Hindlimb muscle (tissue), 1 donor: ENCODE measurements around the gene WDR86. TPM values are rescaled to one million over a fixed set of nuclear protein-coding genes. Genes with fewer than 3 reads are reported as not detected.
A peak's percentile ranks its signal among the peaks of the same experiment; 100 is the strongest.

Experiments used
- DNase-seq: peaks from one replicate; pipeline ENCODE4 v3.0.0-alpha.2; 2013
- polyA plus RNA-seq: library from polyadenylated mRNA; unstranded; fragments of 120-200 nt; gene quantifications from one replicate; pipeline ENCODE4 v1.2.1, GENCODE V29; 2013; ENCODE audit not compliant: insufficient read length

WDR86 gene
- polyA plus RNA-seq, 1 donor = 9.8 TPM

DNA sequence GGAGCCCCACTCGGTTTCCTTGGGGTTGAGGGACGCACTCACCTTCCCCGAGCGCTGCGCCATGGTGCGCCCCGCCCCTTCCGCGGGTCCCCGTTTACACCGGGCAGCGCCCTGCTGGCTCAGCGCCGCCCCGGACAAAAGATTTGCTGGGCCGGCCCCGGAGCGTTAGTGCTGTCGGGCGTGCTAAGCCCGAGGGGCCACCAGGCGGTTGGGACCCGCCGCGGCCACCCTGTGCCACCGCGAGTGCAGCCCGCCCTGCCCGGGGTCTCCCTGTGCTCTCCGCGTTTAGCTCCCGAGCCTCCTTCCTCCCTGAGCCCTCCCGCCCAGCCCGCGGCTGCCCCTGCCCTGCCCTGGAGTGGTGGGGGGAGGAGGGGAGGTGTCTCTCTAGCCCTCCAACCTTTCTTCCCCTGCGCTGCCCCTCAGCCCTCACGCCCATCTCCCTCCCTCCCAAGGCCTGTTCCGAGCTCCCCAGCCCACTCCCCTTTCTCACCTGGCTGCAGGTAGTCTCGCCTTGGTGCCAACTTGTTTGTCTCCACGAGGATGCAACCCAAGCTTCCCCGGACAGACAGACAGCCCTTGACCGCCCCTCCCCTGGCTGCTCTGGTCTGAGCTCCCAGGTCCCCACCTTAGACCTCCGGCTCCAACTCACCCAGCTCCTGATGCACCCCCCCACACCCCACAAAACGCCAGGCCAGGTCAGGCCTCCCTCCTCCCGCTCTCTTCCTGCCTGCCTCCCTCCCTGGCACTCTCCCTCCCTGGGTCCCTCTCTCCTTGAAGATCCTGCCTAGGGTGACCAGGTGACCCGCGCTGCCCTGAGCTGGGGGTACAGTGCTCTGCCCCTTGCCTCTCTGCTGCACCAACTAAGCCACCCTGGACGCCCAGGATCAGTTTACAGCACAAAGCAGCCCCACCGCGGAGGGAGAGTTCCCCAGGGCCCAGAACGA, 30.3 kb upstream of the WDR86 start, which contains the start of gene CRYGN:
Gene CRYGN (minus strand): TSS at position 287 of the 944 bp plus-strand sequence. CDS start 224 bp downstream, at position 63.
- DNase-seq = no peak

DNA sequence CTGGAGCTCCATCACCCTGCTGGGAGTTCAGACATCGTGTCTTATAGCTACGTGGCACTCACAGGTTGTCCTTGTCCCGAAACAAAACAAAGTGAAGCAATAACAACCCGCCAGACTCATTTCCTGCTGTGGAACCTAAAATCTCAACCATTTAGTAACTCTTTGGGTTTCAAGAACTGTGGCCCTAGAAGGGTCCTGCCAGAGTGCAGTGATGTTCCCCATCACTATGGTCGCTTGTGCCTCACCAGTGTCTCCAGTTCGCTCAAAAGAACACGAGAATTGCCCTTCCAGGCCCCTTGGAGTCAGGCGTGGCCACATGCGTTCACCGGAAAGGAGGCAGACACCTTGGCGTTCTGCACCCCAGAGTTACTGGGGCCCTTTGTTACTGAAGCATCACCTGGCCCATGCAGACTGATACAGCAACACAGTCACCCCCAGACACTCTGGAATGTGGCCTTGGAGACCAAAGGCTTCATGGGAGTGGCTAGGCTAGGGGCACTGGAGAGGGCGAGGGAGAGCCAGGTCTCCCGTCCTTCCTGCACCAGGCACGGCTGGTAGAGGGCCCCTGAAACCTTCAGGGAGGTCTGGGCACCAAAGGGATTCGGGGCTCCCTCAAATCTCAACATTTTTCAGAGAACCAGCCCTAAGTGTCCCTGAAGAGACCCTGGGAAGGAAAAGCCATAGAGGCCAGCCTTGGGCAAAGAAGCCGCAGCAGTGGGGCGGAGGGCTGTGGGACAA, 29.2 kb upstream of the WDR86 start:
- DNase-seq = no peak

DNA sequence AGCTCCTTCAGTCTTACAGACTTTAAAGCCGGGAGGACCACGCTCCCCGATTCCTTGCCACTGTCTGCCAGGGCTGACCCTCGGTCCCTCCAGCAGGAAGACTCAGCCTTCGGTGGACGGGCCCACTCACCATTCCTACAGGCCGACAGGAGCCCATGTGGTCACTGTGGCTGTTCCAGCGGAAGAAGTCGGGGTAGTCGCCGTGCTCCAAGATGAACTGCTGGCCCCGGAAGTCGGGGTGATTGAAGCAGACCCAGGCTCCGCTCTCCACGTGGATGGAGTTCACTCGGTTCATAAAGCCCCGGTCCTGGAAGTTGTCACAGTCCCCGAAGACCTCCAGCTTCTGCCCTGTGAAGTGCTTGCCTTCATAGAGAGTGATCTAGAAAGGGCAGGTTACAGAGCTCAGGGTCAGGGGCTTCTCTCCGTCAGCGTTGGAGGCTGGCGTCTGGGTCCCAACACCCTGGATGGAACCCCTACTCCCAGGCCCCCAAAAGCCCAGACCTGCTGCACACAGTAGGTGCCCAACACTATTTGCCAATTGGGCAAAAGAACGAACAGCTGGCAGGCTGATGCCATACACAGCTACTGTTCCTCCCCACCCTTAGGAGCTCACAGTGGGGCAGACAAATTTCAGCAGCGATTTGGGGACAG, 28.2 kb upstream of the WDR86 start:
- DNase-seq = no peak

DNA sequence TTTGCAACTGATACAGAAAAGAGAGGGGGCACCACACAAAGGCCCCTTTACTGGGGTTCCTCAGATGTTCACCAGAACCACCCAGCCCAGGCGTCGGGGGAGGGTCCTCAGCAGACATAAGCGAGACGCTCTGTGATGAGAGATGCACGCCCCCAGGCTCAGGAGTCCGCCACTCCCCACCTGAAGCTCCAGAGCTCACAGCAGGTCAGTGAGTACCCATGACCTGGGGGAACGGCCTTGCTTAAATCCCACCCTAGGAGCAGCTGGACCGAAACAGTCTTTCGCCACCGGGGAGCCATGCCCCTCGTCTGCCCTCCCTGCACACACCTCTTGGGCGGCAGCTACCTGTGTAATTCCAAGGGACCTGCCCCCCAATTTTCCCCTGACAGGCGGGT, 27.3 kb upstream of the WDR86 start:
- no peak for DNase-seq

DNA sequence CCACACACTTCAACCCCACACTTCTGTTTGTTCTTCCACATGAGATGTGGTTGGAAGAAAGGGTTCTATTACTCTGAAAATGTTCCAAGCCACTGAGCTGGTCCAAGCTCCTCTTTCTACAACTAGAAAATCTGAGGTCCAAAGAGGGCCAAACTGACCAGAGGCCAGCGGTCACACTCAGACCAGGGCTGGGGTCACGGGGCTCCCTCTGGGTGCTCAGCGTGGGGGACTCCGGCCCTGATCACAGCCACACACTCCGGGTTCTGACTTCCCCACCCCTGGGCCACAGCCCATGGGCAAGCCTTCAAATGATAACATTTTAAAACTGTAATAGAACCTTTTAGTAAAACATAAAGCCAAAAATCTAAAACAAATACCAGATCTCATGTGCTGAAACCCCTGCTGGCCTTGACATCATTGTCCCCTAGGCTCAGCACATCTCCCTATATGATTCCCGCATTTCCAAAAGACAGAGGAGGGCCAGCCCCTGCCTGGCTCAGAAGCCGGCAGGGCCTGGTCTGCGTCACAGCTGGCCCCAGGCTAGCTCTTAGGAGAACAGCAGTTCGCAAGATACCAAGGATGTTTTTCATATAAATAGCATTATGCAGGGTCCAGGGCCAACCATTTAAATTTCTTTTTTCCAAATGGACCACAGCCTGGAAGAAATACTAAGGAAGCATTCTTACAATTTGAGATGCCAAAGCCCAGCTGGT, 26.8 kb upstream of the WDR86 start:
- DNase-seq = peak; percentile 67

DNA sequence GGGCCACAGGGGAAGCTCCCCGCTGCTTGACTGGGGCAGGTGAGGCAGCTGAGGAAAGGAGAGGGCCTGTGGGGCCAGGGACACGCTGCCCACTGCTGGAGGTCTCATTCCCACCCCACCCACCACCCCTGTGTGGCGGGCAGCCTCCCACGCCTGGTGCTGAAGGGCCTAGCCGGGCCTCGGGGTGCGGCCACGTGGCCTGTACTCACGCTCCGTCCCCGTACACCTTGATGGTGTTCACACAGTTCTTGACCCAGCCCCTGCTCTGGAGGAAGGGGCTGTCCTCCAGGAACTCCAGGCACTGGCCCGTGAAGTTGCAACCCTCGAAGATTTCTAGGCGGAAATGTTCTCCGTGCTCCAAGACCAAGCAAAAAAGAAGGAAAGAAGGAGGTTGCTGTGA, 26.1 kb upstream of the WDR86 start:
- no peak for DNase-seq

DNA sequence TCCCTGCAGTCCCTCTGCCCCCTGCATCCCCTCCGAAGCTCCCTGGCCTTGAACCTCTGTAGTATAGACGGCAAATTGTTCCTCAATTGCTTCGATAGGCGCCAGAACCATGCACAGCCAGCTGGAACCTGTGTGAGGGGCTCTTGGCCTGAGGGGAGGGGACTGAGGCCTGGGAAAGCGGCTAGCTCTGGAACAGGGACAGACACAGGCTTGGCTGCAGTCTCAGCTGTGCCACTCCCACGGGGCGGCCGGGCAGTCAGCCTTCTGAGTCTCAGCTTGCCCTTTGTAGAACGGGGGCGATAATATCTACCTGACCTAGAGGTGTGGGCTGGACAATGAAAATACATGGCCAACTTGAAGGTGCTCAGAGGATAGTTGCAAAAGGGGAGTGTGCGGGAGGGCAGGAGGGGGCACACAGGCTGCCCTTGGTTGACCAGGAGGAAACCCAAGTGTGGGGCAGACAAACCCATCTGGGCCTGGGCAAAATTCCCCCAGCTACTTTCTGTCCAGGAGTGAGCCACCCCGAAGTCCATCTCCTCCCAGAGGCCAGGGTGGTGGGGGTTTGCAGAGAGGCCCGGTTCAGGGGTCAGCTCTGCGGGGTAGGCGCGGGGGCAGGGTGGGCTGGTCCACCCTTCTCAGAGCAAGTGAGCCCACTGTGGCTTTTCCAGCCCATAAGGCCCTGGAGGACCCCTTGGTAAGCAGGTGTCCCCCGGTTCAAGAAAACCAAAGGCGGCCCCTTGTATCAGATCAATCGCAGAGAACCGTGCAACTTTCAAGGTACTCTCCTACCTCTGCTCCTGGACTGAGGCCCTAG, 25.5 kb upstream of the WDR86 start:
- no peak for DNase-seq

DNA sequence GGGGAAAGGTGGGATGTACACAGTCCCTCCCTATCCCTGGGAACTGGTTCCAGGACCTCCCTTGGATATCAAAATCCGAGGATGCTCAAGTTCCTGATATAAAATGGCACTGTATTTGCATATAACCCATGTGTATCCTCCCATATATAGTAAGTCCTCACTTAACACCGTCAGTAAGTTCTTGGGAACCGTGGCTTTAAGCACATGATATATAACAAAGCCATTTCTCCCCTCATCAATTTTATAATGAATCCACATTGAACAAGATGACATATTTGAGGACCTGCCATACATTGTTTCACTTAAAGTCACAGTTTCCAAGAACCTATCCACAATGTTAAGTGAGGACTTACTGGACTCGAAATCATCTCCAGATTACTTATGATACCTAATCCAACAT, 24.7 kb upstream of the WDR86 start:
- DNase-seq = no peak

DNA sequence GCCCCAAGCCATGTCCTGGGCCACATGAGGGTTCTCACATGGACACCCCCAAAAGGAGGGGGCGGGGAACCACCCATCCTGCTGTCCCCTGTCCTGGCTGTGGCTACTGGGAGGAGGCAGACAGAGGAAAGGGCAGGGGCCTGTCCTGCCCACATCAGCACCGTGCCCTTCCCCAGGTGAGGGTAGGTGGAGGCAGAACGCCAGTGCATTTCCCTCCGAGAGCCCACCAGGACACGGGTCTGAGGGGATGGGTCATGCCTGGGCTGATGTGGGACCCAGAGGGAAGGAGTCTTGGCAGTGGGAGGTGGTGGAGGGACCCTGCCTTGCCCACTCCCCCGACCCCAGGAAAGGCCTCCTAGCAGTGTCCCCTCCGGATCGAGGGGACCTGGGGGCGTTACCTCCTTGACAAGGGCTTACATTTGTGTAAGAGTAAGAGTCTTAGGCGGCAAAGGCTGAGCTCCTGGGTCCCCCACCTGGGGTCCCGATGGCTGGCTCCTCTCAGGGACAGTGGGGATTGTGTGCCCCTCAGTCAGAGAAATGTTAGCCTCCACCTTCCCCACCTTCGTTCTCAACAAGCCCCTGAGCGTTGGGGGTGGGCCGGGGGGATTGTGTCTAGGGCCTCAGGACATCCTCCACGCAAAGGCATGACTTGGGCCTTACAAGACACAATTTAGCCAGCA, 24.0 kb upstream of the WDR86 start:
- no peak for DNase-seq

DNA sequence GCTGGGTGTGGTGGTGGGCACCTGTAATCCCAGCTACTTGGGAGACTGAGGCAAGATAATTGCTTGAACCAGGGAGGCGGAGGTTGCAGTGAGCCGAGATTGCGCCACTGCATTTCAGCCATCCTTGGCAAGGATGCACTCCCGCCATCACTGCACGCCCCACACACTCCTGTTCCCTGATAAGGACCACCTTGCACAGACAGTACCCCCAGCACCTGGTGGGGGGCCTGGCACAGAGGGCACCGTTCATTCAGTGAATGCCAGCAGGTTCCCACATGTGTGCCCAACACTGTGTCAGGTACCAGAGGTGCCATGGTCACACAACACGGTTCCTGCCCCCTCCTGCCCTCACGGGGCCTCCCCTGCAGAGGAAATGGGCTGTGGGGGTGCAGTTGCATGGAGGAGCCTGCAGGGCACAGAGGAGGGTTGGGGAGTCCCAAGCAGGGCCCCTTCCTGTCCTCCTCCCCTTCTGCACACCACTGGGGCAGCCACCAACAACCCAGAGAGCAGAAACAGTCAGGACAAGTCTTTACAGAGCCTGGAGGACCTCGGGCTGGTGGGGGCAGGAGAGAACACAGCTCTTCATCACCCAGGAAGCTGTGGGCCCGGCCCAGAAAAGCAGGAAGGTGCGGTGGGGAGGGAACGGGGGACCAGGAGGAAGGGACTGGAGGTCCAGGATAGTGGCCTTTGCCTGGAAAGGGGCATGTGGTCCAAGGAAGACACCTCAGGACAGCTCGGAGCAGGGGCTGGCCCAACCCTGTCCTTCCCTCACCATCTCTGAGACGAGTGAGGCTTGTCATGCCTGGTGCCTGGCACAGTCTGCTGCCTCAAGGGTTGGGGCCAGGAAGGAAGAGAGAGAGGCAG, 23.1 kb upstream of the WDR86 start:
- DNase-seq = no peak

DNA sequence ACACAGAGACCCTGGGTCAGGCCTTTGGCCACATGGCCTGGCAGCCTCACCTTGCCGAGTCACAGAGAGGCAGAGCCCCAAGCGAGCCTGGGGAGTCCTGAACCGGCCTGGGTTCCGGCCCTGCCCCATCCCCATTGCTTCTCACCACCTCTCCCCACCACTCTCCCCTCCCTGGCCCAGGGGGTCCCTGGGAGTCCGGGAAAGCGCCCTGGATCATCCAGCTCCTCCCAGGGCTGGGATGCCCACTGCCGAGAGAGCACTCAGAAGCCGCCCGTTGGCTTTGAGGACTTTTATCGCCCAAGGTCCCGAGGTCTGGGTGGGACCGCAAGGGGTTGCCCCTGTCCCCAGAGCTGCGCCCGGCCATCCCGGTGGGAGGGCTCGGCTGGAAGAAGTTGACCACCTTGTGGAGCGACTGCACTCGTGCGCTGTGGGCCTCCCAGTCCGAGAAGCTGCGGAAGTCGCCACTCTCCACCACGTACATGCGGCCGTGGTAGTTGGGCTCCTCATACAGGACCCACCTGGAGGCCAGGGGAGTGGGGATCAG, 22.0 kb upstream of the WDR86 start:
- no peak for DNase-seq

DNA sequence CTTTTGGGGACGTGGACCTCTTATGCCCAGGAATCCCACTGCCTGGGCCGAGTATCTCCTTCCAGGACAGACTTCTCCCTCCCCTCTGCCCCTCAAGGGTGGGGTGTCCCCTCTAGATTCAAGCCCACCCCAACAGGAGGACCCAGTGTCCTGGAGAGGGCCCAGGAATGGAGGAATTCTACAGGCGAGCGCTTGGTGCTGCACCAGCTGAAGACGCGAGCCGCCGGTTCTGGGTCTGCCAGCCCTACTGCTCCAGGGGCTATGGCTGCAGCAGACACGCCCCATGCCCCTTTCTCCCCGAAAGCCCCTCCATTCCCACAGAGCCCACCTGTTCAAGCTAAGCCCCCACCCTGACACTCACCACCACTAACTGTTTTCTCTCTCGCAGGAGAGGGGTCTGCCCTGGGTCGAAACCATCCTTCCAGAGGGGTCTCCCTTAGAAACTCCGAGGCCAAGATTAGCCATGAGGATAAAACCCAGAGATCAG, 21.5 kb upstream of the WDR86 start:
- DNase-seq = no peak

DNA sequence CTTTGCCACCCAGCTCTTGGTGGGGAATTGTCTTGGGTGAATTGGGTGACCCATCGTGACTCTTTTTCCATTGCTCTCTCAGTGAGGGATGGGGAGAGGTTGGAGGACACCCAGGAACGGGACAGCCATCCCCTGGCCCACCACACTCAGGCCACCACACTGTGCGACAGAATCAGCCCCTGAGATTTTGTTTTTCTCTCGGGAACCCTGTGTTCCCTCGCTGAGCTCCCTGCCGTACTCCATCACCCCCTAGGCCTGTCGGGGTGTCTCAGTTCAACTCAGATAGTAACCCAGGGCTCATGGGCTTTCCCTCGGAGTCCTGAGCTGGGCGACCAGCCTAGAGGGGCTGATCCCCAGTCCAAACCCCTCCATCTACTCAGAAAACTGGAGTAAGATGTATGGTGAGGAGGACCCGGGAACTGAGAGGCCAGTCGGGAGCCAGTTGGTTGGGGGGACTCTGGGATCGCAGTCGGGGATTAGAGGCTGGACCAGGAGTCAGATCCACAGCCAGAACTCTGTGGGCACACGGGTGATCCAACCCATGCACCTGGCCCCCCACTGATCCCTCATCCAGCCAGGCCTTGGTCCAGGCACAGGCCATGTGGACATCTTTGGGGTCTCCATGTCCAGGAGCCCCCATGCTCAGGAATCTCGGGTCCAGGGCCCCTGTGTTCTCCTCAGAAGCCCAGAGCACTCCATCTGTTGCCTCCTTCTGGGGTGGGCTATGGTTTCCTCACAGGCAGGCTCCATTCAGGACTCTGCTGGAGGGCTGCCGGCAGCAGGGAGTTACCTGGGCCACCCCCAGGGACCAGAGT, 20.8 kb upstream of the WDR86 start:
- DNase-seq = no peak

DNA sequence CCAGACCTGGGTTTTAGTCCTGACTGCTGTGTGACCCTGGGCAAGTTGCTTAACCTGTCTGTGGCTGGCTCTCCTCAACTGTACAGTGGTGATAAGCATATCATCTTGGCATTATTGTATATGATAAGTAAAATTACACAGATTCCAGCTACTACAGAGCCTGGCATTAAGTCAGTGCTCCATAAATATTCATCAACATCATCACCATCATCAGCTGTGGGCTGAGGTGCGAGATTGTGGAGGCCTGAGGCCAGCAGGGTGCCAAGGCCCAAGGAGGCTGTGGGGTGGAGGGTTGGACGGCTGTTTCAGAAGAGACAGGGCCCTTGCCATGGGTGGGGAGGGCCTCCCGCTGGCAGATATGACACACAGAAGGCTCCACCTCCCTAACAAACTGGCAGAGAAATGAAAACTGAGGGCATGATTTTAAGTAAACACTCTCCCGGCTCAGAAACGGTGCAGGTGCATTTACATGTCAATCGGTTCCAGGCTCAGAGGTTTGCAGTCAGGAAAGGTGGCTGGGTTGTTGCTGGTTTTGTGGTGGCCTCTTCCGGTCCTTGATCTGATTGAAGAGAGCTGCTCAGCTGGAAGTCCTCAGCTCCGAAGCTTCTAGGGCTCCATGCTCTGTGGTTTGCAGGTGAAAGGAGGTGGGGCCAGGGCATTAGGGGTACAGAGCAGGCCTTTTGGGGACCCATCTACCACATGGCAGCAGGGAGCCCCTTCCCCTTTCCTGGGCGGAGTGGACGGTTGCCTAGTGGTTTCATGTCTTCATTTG, 19.9 kb upstream of the WDR86 start:
- no peak for DNase-seq

DNA sequence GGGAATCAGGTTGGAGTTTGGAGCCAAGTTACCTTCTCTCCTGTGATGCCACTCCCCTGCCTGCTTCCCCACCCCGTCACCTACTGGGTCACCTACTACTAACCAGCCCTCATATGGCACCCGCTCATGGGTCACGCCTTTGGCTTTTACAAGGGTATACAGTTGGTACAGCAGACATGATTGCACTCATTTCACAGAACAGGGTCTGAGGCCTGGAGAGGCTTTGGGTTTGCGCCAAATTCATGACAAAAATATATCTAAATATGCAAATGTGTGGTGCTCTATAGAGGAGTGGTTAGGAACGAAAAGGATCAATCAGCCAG, 19.4 kb upstream of the WDR86 start:
- DNase-seq = no peak

DNA sequence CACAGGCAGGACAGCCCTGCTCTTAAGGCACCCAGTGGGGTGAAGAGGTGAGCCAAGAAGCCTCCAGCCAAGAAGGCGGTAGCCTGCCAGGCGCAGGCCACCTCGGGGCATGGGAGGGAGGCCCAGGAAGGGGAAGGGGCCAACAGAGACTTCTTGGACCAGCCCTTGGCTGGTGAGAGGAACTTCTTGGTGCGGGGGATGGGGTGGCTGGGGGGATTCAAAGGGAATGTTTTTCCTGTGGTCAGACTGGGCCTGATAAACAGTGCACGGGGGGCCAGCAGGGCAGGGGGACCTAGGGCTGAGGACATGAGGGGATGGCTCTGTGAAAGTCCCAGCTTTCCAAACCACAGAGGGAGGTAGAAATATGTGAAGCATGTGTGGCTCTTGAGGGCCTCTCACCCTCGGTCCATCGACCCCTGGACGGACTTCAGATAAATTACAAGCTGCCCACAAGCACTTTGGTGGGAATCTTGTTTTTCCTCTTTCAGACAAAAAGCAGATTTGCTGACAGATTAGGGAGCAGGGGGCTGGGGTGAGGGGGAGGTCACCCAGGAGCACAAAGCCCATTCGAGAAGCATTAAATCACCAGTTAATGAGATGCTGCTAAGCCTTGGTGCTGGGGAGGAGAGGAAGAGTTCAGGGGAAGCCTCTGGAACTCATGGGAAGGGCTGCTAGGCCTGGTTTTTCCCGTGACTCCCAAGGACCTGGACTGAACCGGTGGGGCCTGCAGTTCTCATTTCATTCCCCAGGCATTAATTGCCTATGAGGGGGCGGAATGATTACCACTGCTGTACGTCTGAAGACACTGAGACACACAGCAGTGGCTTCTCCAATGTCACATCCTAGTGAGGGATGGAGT, 18.8 kb upstream of the WDR86 start:
- no peak for DNase-seq
